ENCODE data around the gene CA10.

GRCh38 chr17:51778842-51779241 is 379.7 kb downstream of the CA10 start:
- TF ChIP-seq CTCF (IDR thresholded peaks at IDR 0.05), result no peak
- no peak for TF ChIP-seq POLR2AphosphoS5 (IDR thresholded peaks at IDR 0.05)
- no peak for TF ChIP-seq POLR2A (IDR thresholded peaks at IDR 0.05)
- TF ChIP-seq EP300 (IDR thresholded peaks at IDR 0.05), result no peak
